NCI-H146 treated with DMSO at 0.1 percent for 48 hours (cell line): ENCODE measurements around the gene OR11A1.
"Not testable (repeated sequence)": the region's sequence is repeated elsewhere in the genome, so short reads cannot be mapped to it uniquely, and the experiment has no call there.

ENCODE experiments used
- DNase-seq: peaks from one replicate; lab custom pipeline; 2025; ENCODE audit not compliant: unreplicated experiment; lab: John Stamatoyannopoulos, UW

OR11A1 gene

DNA sequence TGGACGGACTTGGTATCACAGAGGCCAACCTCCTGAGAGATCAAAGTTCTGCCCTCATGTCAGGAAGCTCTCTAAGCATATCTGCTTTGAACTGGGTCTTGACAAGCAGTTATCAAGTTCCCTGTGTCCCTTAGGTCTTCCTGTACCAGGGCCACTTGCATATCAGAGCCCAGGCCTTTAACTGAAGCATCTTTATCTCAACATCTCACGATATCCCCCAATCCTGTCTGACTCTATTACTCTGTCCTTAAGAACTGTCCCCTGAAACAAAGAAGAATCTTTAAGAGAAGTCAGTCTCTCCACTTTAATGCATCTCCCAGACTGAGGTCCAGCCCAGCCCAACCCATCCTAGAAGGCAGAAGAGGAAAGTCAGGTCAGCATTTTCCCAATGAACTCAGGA lies 22.7 kb upstream of the OR11A1 start:
- no peak for DNase-seq

DNA sequence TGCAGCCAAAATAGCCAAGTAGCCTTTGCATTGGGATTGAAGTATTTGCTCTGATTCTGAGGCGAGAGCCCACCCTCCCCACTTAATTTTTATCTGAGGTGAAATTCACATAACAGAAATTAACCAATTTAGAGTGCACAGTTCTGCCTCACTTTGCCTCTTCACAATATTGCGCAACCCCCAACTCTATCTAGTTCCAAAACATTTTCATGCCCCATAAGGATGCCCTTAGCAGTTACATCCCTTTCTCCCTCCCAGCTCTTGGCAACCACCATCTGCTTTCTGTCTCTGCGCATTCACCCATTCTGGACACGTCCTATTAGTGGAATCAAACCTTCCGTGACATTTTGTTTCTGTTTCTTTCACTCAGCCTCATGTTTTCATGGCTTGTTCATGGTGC lies 21.9 kb upstream of the OR11A1 start:
- DNase-seq, result no peak

DNA sequence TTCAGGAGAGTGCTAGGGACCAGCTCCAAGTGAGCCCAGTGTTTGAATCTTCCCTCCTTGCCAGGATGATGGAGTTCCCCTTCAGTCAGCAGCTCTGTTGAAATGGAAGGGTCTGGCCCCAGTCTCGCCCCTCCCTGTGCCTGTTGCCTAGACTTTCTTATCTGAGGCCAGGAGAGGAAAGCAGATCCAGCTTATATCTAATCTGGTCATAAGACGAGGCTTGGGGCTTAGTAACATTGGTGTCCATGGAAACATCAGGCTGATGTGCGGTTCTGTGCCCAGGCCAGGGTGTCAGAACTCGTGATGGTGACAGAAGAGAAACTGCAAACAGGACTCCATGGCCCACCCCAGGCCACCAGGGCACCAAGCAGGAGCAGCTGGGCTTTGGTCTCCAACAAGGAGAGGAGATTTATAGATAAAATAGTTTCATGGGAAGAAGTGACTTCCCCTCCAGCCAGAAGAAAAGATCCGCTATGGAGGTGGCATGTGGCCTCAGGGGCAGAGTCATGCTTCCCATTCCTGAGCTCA lies 21.1 kb upstream of the OR11A1 start:
- no peak for DNase-seq

DNA sequence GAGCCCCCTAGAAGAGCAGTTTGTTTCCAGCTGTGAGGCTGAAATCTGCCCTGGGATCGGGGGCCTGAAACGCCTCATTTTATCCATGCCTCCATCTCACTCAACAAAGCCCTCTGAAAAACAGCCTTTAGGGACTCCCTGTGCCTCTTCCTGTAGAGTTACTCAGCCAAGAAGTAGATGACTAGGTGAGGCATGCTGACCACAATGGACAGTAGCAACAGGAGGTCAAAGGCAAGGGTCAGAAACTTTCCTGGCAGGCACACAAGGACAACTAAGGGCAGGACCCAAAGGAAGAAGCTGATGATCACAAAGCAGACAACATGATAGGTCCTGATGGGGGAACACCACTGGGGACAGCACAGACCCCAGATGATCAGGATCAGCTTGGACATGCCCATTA lies 18.1 kb upstream of the OR11A1 start:
- no peak for DNase-seq

DNA sequence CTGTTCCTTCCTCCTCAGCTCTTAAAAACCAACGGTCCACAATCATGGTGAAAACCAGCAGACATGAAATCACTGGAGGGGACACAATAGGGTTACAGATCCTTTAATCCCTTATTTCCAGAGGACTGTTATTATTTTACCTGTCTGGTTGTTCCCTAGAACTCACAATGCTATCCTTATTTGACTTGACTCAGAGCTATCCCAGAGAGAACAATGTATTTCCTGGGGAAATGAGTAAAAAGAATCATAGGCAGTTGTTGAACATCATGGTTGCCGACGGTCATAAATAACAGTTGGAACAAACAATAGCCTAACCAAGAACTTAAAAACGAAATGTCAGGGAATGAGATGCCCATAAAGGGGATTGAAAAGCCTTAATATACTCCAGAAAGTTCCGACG lies 9.4 kb upstream of the OR11A1 start:
- no peak for DNase-seq

DNA sequence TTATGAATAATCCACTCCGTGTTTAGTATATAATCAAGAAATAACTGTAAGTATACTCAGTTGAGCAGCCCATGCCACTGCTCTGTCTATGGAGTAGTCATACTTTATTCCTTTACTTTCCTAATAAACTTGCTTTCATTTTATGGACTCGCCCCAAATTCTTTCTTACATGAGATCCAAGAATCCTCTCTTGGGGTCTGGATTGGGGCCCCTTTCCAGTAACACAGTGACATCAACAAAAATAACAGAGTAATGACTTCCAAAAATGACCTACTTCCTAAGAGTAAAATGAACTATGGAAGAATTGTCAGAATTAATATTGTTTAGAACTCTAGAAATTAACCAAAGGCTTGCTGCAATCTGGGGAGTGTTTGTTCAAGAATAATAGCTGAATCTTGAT lies 8.9 kb upstream of the OR11A1 start:
- no peak for DNase-seq

DNA sequence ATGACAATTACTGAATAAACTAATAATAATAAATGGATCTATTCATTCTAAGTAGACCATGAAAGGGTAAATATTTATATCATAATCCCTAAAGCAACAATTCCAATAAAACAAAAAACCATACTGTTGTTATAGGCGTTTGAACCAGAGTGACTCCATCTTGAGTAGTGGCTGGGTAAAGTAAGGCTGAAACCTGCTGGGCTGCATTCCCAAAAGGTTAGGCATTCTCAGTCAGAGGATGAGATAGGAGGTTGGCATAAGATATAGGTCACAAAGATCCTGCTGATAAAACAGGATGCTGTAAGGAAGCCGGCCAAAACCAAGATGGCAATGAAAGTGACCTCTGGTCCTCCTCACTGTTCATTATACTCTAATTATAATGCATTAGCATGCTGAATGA lies 8.4 kb upstream of the OR11A1 start:
- no peak for DNase-seq

DNA sequence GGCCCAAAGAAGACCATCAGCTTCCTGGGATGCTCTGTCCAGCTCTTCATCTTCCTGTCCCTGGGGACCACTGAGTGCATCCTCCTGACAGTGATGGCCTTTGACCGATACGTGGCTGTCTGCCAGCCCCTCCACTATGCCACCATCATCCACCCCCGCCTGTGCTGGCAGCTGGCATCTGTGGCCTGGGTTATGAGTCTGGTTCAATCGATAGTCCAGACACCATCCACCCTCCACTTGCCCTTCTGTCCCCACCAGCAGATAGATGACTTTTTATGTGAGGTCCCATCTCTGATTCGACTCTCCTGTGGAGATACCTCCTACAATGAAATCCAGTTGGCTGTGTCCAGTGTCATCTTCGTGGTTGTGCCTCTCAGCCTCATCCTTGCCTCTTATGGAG lies 5.2 kb upstream of the OR11A1 start:
- no peak for DNase-seq

DNA sequence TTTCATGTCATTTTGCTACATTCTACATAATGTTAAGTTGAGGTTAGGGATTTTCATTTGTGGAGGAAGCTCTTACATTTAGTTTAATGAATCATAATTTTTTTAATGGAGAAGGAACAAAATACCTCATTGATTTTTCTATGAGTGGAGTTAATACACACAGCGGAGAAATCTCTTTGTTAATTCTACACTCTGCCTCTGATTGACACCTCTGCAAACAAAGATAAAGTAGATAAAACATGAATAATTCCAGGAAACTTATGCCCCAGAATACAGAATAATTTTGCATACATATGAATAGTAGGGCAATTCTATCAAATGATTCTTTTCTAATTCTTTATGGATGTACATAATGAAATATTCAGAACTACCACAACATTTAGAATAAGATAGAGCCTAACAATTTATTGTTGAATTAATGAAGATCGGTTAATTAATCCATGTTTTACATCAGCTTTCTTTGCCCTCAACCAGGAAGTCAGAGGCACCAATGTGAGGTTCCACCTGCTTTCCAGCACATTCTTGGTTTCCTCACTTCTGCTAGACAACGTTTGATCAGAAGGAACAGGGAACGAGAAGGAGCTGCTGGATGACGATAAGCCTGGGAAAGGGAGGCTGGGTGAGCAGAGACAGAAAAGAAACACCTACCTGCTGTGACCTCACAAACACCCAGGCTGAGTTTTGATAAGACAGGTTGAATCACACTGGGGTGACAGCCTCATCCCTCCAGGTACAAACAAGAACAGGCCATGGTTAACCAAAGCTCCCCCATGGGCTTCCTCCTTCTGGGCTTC lies 4.3 kb upstream of the OR11A1 start:
- no peak for DNase-seq

DNA sequence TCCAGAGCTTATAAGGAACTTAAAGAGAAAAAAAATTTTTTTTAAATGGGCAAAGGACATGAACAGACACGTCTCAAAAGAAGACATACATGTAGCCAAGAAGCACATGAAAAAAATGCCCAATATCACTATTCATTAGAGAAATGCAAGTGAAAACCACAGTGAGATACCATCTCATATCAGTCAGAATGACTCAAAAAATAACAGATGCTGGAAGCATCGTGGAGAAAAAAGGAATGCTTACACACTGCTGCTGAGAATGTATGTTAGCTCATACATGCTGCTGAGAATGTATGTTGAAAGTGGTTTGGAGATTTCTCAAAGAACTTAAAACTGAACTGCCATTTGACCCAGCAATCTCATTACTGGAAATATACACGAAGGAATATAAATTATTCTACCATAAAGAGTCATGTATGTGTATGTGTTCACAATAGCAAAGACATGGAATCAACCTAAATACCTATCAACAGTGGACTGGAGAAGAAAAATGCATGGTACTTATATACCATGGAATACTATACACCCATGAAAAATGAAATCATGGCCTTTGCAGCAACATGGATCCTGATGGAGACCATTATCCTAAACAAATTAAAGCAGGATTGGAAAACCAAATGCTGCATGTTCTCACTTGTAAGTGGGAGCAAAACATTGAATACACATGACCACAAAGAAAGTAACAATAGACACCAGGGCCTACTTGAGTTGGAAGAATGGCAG lies 5.2 kb downstream of the OR11A1 start:
- DNase-seq, result no peak

DNA sequence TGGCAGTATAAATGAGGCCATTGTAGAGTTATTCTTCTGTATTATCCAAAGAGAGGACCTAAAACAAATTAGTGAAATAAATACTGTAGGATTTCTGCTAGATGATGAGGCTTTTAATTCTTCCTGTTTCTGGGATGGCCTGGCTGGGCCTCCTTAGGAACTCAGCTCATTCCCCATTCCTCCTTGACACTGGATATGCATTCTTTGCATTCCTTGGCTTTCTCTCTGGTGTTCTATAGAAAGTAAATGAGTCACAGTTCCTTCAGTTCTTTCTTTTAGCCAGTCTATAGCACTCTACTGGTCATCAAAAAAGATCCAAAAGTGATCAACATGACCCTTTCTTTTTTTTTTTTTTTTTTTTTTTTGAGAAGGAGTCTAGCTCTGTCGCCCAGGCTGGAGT lies 9.2 kb downstream of the OR11A1 start:
- no peak for DNase-seq

DNA sequence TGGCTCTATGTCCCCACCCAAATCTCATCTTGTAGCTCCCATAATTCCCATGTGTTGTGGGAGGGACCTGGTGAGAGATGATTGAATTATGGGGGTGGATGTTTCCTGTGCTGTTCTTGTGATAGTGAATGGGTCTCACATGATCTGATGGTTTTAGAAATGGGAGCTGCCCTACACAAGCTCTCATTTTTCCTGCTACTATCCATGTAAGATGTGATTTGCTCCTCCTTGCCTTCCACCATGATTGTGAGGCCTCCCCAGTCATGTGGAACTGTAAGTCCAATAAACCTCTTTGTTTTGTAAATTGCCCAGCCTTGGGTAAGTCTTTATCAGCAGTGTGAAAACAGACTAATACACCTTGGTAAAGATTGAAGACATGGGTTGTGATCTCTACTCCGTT lies 12.8 kb downstream of the OR11A1 start:
- DNase-seq, result not testable (repeated sequence)

DNA sequence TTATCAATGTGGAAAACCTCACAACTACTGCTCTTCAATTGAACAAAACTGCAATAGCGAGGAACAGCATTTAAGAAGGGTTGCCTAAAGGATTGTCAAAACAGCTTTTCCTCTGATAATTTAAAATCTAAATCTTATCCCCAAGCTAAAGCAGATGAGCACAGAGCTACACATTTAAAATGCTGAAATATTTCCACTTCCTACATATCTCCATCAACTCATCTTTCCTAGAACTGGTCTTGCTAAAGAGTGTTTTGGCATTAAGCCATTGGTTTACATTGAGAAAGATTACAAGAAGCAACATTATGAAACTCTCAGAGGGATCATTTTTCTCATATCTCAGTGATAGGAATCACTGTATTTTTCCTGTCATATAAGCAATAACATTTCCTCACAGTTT lies 14.2 kb downstream of the OR11A1 start:
- DNase-seq, result no peak

DNA sequence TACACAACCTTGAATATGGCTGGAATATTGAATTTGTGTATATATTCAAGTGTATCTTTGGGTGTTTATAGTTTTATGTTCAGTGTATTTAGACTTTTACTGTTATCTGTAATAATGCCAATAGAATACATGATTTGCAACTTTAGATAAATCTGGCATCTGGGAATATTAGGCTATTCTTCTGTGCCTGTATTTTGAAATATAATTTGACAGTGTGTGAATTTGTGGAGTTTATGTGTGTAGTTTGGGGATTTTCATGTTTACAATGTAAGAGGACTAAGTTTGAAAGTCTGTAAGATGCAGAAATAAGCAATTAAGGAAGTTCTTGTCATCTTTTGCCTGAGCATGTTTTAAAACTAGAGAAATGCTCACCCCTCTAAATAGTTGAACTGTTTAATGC lies 17.9 kb downstream of the OR11A1 start, which contains the start of gene OR10C1:
TSS of gene OR10C1 (plus strand) at position 301 of the 400 bp plus-strand sequence. CDS start 710 bp downstream, outside the sequence.
- no peak for DNase-seq

DNA sequence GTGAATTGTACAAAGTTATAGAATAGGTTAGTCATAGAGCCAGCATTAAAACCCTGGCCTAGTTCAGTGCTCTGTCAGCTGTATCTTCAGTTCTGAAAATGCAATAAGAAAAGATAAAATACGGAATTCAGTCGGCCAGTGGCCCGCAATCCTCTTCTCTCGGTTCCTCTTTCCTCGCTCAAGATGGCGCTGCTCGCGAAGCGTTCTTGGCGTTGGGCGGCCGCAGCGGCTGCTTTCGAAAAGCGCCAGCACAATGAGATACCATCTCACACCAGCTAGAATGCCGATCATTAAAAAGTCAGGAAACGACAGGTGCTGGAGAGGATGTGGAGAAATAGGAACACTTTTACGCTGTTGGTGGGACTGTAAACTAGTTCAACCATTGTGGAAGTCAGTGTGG lies 20.1 kb downstream of the OR11A1 start:
- DNase-seq, result not testable (repeated sequence)

DNA sequence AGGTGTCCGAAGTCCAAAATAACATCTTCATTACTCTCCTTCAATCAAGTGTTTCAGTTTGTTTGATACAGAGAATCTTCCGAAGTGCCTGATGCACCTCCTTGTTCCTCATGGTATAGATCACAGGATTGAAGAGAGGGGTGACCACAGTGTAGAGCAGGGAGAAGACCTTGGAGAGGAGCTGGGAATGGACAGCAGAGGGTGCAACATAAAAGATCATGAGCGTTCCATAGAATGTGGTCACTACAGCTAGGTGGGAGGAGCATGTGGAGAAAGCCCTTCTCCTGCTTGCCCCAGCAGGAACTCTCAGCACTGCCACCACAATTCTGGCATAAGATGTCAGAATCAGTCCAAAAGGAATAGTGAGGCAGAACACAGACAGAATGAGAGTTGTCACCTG lies 30.2 kb downstream of the OR11A1 start:
- no peak for DNase-seq

DNA sequence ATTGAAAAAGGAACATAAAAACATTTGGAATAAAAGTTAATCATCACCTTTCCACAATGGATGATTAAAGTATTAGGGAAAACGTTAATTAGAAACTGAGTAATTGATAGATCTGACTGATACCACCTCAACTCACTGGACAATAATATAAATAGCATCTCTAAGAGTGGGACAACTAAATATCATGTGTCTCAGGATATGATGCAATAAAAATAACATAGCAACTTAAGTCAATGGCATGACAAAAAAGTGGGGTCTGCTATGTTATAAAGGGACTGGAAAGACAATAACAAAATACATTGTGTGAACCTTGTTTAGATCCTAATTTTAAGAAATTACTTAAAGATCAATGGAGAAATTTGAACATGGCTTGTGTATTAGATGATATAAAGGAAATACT lies 31.8 kb downstream of the OR11A1 start:
- DNase-seq, result no peak

DNA sequence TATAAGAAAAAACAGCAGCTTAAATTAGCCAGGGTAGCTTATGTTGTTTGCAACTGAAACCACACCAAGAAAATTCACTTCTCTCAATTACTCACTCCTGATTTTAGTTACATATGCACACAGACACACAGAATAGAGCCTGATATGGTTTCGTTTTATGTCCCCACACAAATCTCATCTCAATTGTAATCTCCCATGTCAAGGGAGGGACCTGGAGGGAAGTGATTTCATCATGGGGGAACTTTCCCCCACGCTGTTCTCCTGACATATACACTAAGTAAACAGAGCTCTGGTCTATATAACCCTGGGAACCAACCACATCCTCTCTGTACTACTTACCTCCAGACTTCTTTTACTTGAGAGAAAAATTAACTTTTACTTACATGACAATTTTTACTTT lies 32.3 kb downstream of the OR11A1 start:
- DNase-seq, result no peak

DNA sequence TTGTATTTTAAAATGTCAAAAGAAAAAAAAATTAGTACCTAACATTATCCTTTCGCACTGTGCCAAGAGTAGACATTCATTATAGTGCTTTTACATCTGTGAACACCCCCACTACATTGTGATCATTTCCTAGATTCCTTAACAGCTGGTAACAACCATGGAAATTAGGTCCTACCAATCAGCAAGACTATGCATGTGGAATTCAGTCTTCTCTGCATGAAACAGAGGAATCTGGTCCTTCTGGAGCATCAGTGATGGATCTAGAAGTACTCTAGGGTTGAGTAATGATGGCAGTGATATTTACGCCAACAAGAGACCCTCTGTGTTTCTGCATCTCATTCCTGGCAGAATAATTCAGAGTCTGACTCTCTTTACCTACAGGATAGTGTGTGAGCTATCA lies 32.7 kb downstream of the OR11A1 start:
- DNase-seq, result no peak

DNA sequence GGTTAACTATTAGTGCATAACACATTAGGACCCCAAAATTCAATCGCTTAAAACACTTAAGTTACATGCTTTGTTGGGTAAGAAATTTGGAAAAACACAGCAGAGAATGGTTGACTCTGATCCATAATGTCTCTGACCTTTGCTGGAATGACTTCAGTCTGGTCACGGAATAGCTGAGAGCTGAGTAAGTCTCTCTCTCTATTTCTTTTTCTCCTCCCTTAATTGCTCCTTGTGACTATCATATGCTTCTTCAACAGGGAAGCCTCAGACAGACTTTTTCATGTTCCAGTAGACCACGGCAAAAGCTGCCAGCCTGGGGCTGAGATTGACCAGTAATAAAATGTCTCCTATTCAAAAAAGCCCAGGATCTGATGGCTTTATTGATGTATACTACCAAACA lies 37.4 kb downstream of the OR11A1 start:
- DNase-seq, result no peak

DNA sequence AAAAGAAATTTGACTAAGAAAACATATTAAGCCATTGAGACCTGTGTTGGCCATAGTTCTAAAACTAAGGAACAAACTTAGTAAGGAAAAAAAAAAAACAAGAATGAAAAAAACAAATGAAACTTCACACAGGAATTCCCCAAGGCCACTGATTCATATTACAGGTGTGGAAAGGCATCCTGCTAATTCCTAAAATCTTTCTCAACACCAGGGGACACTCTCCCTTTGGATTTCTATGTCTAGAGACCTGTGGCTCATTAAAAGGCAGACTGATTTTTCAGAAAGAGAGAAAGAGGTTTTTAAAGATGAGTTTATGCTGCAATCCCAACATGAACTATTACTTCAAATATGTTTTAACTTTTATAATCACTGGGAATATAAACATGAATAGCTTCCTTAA lies 42.3 kb downstream of the OR11A1 start, which contains the start of gene OR12D1:
TSS of gene OR12D1 (plus strand) at position 341 of the 400 bp plus-strand sequence.
- no peak for DNase-seq

DNA sequence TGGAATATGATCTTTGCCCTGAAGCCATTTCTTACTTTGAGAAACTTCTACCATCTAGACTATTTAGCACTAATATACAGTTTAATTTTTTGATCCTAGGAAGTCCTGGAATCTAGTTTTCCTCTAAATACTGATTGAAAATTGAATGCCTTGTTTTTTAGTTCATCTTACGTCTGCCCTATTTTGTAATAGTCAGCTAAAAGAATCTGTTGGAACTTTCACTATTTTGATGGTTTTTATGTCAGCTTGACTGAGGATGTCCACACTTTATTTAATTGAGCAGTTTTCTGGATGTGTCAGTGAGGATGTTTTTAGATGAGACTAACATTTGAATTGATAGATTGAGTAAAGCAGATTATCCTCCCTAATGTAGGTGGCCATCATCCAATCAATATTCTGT lies 53.1 kb downstream of the OR11A1 start:
- DNase-seq, result no peak
